ENCODE results near the gene TMEM119.
A peak's percentile ranks its signal among the peaks of the same experiment; 100 is the strongest.

Gene TMEM119

GRCh38 chr12:108568338-108569154 lies 29.3 kb downstream of the TMEM119 start:
- no peak for TF ChIP-seq CTCF (IDR thresholded peaks at IDR 0.05; ENCODE audit: control extremely low read depth, extremely low read depth, low read depth, missing control alignments)
- POLR2A ChIA-PET: interaction anchor here (0.8 to 2.4 kb wide), 3 partner anchors 49 to 66 kb away, joined by 3 to 12 read pairs (median 4); no protein-coding TSS in a partner anchor
- DNase-seq (ENCODE audit: extremely low spot score): peak; percentile 78
- CTCF ChIA-PET: interaction anchor here (1.2 to 22.9 kb wide), 11 partner anchors 8 to 382 kb away, joined by 3 to 543 read pairs (median 6); no protein-coding TSS in a partner anchor

GRCh38 chr12:108567406-108568337 lies 30.2 kb downstream of the TMEM119 start:
- ChIA-PET CTCF (interaction anchor here (1.0 to 22.9 kb wide), 11 partner anchors 9 to 525 kb away, joined by 3 to 543 read pairs (median 7); partner anchors contain the start of genes ALKBH2 and SELPLG), POLR2A (interaction anchor here (0.5 to 2.4 kb wide), 4 partner anchors 50 to 68 kb away, joined by 3 to 12 read pairs (median 4); no protein-coding TSS in a partner anchor)
- TF ChIP-seq CTCF (IDR thresholded peaks at IDR 0.05; ENCODE audit: control extremely low read depth, extremely low read depth, low read depth, missing control alignments): no peak
- DNase-seq (ENCODE audit: extremely low spot score): no peak

GRCh38 chr12:108566452-108566851 lies 31.4 kb downstream of the TMEM119 start:
- DNase-seq (ENCODE audit: extremely low spot score): no peak
- TF ChIP-seq CTCF (IDR thresholded peaks at IDR 0.05; ENCODE audit: control extremely low read depth, extremely low read depth, low read depth, missing control alignments): no peak
- ChIA-PET POLR2A (interaction anchor here (1.1 to 1.4 kb wide), 2 partner anchors 69 to 284 kb away, joined by 3 to 4 read pairs; no protein-coding TSS in a partner anchor), CTCF (interaction anchor here (1.3 to 22.9 kb wide), 5 partner anchors 9 to 237 kb away, joined by 3 to 543 read pairs (median 14); partner anchors contain the start of gene SELPLG)

GRCh38 chr12:108565976-108566375 lies 31.9 kb downstream of the TMEM119 start:
- ChIA-PET POLR2A (interaction anchor here (1.1 kb wide), 1 partner anchor 285 kb away, joined by 3 read pairs; no protein-coding TSS in a partner anchor), CTCF (interaction anchor here (1.3 to 22.9 kb wide), 5 partner anchors 10 to 238 kb away, joined by 3 to 543 read pairs (median 14); partner anchors contain the start of gene SELPLG)
- DNase-seq (ENCODE audit: extremely low spot score): no peak

GRCh38 chr12:108565146-108565545 lies 32.7 kb downstream of the TMEM119 start:
- no peak for DNase-seq (ENCODE audit: extremely low spot score)
- ChIA-PET POLR2A (interaction anchor here (1.1 kb wide), 1 partner anchor 286 kb away, joined by 3 read pairs; no protein-coding TSS in a partner anchor), CTCF (interaction anchor here (0.9 to 22.9 kb wide), 13 partner anchors 7 to 530 kb away, joined by 3 to 543 read pairs (median 8); partner anchors contain the start of genes ALKBH2 and SELPLG)
- TF ChIP-seq CTCF (IDR thresholded peaks at IDR 0.05; ENCODE audit: control extremely low read depth, extremely low read depth, low read depth, missing control alignments): no peak

More at GRCh38 chr12:108565976-108566375, 31.9 kb downstream of the TMEM119 start:
- no peak for TF ChIP-seq CTCF (IDR thresholded peaks at IDR 0.05; ENCODE audit: control extremely low read depth, extremely low read depth, low read depth, missing control alignments)
